DND-41 (cell line): ENCODE data around the gene MCL1.

Experiments used
- ATAC-seq: fragments of 200-7000 bp; cut with Tn5 transposase; 3 replicates; pipeline ENCODE4 v1.9.1; 2021; ENCODE audit warnings: low read depth; ENCODE audit not compliant: insufficient read depth
- DNase-seq: peaks from one replicate; pipeline ENCODE4 v3.0.0-alpha.2; 2020
- H2AFZ ChIP-seq: 2 replicates; pipeline ENCODE4 v1.6.0; 2012; ENCODE audit warnings: low read depth, low read length
- H3K27ac ChIP-seq: 2 replicates; pipeline ENCODE4 v1.5.1; 2012; ENCODE audit warnings: low read length, inconsistent platforms
- H3K27me3 ChIP-seq: fragments of 200-600 bp; sonication (generic); 2 replicates; pipeline ENCODE4 v1.6.0; 2012; ENCODE audit warnings: low read length, mild to moderate bottlenecking, inconsistent platforms; ENCODE audit not compliant: insufficient read depth, poor library complexity
- H3K36me3 ChIP-seq: 2 replicates; pipeline ENCODE4 v1.5.1; 2012; ENCODE audit warnings: low read length, inconsistent platforms; ENCODE audit not compliant: insufficient read depth
- H3K4me1 ChIP-seq: 2 replicates; pipeline ENCODE4 v1.5.1; 2012; ENCODE audit warnings: mild to moderate bottlenecking, low read length; ENCODE audit not compliant: insufficient read depth
- H3K4me2 ChIP-seq: 2 replicates; pipeline ENCODE4 v1.6.0; 2012; ENCODE audit warnings: mild to moderate bottlenecking, moderate library complexity, low read length, inconsistent platforms; ENCODE audit not compliant: insufficient read depth
- H3K4me3 ChIP-seq, 2 experiments: fragments of 200-600 bp in 1 of 2; shearing (Covaris generic) in 1 of 2; 2 replicates each; pipeline ENCODE4 v1.5.1; 2012 to 2016; ENCODE audit warnings: inconsistent platforms in 2 of 2, low read length in 2 of 2, mild to moderate bottlenecking in 2 of 2, low read depth in 1 of 2, moderate library complexity in 1 of 2
- H3K79me2 ChIP-seq: 2 replicates; pipeline ENCODE4 v1.6.0; 2012; ENCODE audit warnings: low read length, inconsistent platforms; ENCODE audit not compliant: insufficient read depth
- H3K9ac ChIP-seq: 2 replicates; pipeline ENCODE4 v1.6.0; 2012; ENCODE audit warnings: low read depth, mild to moderate bottlenecking, inconsistent platforms, low read length, moderate library complexity
- H3K9me3 ChIP-seq: 2 replicates; pipeline ENCODE4 v1.5.1; 2012; ENCODE audit warnings: low read length, moderate library complexity, mild to moderate bottlenecking, inconsistent platforms; ENCODE audit not compliant: insufficient read depth, severe bottlenecking
- H4K20me1 ChIP-seq: 2 replicates; pipeline ENCODE4 v1.6.0; 2012; ENCODE audit warnings: low read length; ENCODE audit not compliant: insufficient read depth
- CTCF ChIP-seq: IDR thresholded peaks from 2 replicates; pipeline ENCODE4 v1.5.1; 2012; ENCODE audit warnings: borderline replicate concordance, low read length, moderate library complexity, mild to moderate bottlenecking; ENCODE audit not compliant: poor library complexity, severe bottlenecking; ENCODE audit errors: extremely low read depth
- EZH2 ChIP-seq: IDR thresholded peaks from 3 replicates; pipeline ENCODE4 v1.6.1; 2012; ENCODE audit warnings: borderline replicate concordance, low read depth, mild to moderate bottlenecking, moderate library complexity, low read length, inconsistent platforms; ENCODE audit not compliant: severe bottlenecking

Gene MCL1

GRCh38 chr1:150579110-150579944, at the start of gene MCL1:
TSS of gene MCL1 (minus strand) at chr1:150579610. CDS start at chr1:150579530, 80 bp downstream.
- peaks cover 48% of the 10 kb centered on the region for H4K20me1 ChIP-seq
- DNase-seq: peak; percentile 92
- peaks cover 53% of the 10 kb centered on the region for H3K79me2 ChIP-seq
- peak within 1 kb of the TSS; percentile 80 for H2AFZ ChIP-seq
- peaks cover 42% of the 10 kb centered on the region for H3K4me1 ChIP-seq
- H3K4me2 ChIP-seq: peak within 1 kb of the TSS; percentile 84
- peak within 1 kb of the TSS; percentile 95 for H3K9ac ChIP-seq
- peak within 1 kb of the TSS; percentile 88 for H3K27ac ChIP-seq
- peak within 1 kb of the TSS; percentile 78 to 83 for H3K4me3 ChIP-seq
- H3K27me3 ChIP-seq: no peaks in the 10 kb centered on the region
- H3K36me3 ChIP-seq: peaks cover 47% of the 10 kb centered on the region
- no peaks in the 10 kb centered on the region for H3K9me3 ChIP-seq
- ATAC-seq: peak; percentile 89
- TF ChIP-seq CTCF (no peak), EZH2 (no peak)

GRCh38 chr1:150628766-150629114, 49.3 kb upstream of the MCL1 start:
- peaks cover 13% of the 10 kb centered on the region; the same call in 1 of the 2 replicates for H4K20me1 ChIP-seq
- H2AFZ ChIP-seq: peak overlapping the region; percentile 59
- peak overlapping the region; percentile 67 to 74 for H3K4me3 ChIP-seq
- no peak for ATAC-seq
- no peak for TF ChIP-seq CTCF
- TF ChIP-seq EZH2: no peak
- H3K9me3 ChIP-seq: no peaks in the 10 kb centered on the region
- H3K27ac ChIP-seq: peak overlapping the region; percentile 89
- H3K9ac ChIP-seq: peak overlapping the region; percentile 64
- peaks cover 46% of the 10 kb centered on the region for H3K36me3 ChIP-seq
- H3K27me3 ChIP-seq: no peaks in the 10 kb centered on the region
- H3K4me2 ChIP-seq: peak overlapping the region; percentile 75
- peaks cover 22% of the 10 kb centered on the region for H3K4me1 ChIP-seq
- H3K79me2 ChIP-seq: peaks cover 42% of the 10 kb centered on the region
- no peak for DNase-seq

- peaks cover 53% of the 10 kb centered on the region for H3K36me3 ChIP-seq
- TF ChIP-seq CTCF (no peak), EZH2 (no peak)
- no peak for ATAC-seq
- peak overlapping the region; percentile 67 to 74; a peak in 3 of 4 replicates for H3K4me3 ChIP-seq
- H3K4me1 ChIP-seq: peaks cover 22% of the 10 kb centered on the region
- DNase-seq: no peak
- H3K79me2 ChIP-seq: peaks cover 42% of the 10 kb centered on the region
- H2AFZ ChIP-seq: no peak overlapping the region
- peaks cover 13% of the 10 kb centered on the region; the same call in 1 of the 2 replicates for H4K20me1 ChIP-seq
- H3K9ac ChIP-seq: peak overlapping the region; percentile 64
- no peaks in the 10 kb centered on the region for H3K27me3 ChIP-seq
- H3K4me2 ChIP-seq: peak overlapping the region; percentile 75
- H3K9me3 ChIP-seq: no peaks in the 10 kb centered on the region
- peak overlapping the region; percentile 89 for H3K27ac ChIP-seq
Observed at GRCh38 chr1:150627826-150628410, 48.5 kb upstream of the MCL1 start.
